ENCODE measurements around the gene GEN1.

- TF ChIP-seq CTCF (IDR thresholded peaks at IDR 0.05; ENCODE audit: low read length) (no peak), EZH2 (optimal IDR thresholded peaks at IDR 0.05; ENCODE audit: low read depth, low read length) (no peak), EZH2phosphoT487 (IDR thresholded peaks at IDR 0.05; ENCODE audit: low read length) (no peak)
These were observed 35.2 kb upstream of the GEN1 start for GRCh38 chr2:17718689-17719088.

Measured in MM.1S (cell line).